Epithelial cell of esophagus (primary cell): ENCODE data around the gene DICER1.

Source experiments
- DNase-seq: peaks from one replicate; pipeline ENCODE4 v3.0.0; 2010; ENCODE audit warnings: low read depth
- H3K4me3 ChIP-seq: 2 replicates; pipeline ENCODE4 v1.5.1; 2011; ENCODE audit warnings: mild to moderate bottlenecking, low read length, control low read depth
- CTCF ChIP-seq: IDR thresholded peaks from 2 replicates; pipeline ENCODE4 v1.5.1; 2011; ENCODE audit warnings: low read depth, mild to moderate bottlenecking, low read length, control low read depth, inconsistent platforms; ENCODE audit not compliant: insufficient read depth; ENCODE audit errors: missing control alignments

The DICER1 gene

GRCh38 chr14:95091581-95091980 is 65.7 kb downstream of the DICER1 start:
- no peak for TF ChIP-seq CTCF
- no peak for DNase-seq
- H3K4me3 ChIP-seq = no peak overlapping the region

GRCh38 chr14:95088665-95089064 is 68.7 kb downstream of the DICER1 start:
- no peak overlapping the region for H3K4me3 ChIP-seq
- TF ChIP-seq CTCF = no peak
- no peak for DNase-seq

GRCh38 chr14:95087619-95088018 is 69.7 kb downstream of the DICER1 start:
- H3K4me3 ChIP-seq = no peak overlapping the region
- no peak for TF ChIP-seq CTCF
- DNase-seq = no peak

- H3K4me3 ChIP-seq = no peak overlapping the region
- no peak for DNase-seq
- no peak for TF ChIP-seq CTCF
These were observed 72.0 kb downstream of the DICER1 start for GRCh38 chr14:95085321-95085720.

- TF ChIP-seq CTCF = no peak
- H3K4me3 ChIP-seq = no peak overlapping the region
- no peak for DNase-seq
These were observed 78.5 kb downstream of the DICER1 start for GRCh38 chr14:95078867-95079266.

GRCh38 chr14:95077345-95077744 is 80.0 kb downstream of the DICER1 start:
- H3K4me3 ChIP-seq = no peak overlapping the region
- no peak for TF ChIP-seq CTCF
- DNase-seq = no peak

- TF ChIP-seq CTCF = no peak
- DNase-seq = no peak
- H3K4me3 ChIP-seq = no peak overlapping the region
These were observed 81.5 kb downstream of the DICER1 start for GRCh38 chr14:95075789-95076188.
